GM12891 (cell line): ENCODE results near the gene TMTC2.

Experiments
- POLR2A ChIP-seq: IDR thresholded peaks from 2 replicates; pipeline ENCODE4 v1.6.1; 2011; ENCODE audit warnings: low read depth, low read length, control low read depth
- POLR2AphosphoS5 ChIP-seq: IDR thresholded peaks from 2 replicates; pipeline ENCODE4 v1.6.1; 2011; ENCODE audit warnings: low read depth, low read length, control low read depth
- POU2F2 ChIP-seq: IDR thresholded peaks from 2 replicates; pipeline ENCODE4 v1.6.1; 2011; ENCODE audit warnings: low read depth, mild to moderate bottlenecking, control low read depth, low read length, moderate library complexity

GRCh38 chr12:83077041-83077440 lies 390.3 kb downstream of the TMTC2 start:
- TF ChIP-seq POLR2A (no peak), POLR2AphosphoS5 (no peak), POU2F2 (no peak)
